GM23338 (cell line): ENCODE measurements around the gene ZBTB20. TPM values are rescaled to one million over a fixed set of nuclear protein-coding genes. Genes with fewer than 3 reads are reported as not detected.

Source experiments
- ATAC-seq: fragments of 200-7000 bp; cut with Tn5 transposase; 3 replicates; pipeline ENCODE4 v1.9.1; 2020
- DNase-seq: peaks from one replicate; pipeline ENCODE4 v3.0.0-alpha.2; 2015; ENCODE audit warnings: low spot score
- H2AFZ ChIP-seq: fragments of 200-600 bp; sonication (generic); 2 replicates; pipeline ENCODE4 v1.8.0; 2016; ENCODE audit warnings: antibody characterized with exemption, mild to moderate bottlenecking, moderate library complexity
- H3F3A ChIP-seq: fragments of 200-600 bp; sonication (generic); replicated peaks from 2 replicates; pipeline ENCODE4 v1.8.0; 2017; ENCODE audit warnings: antibody characterized with exemption, mixed run types, low read depth
- H3K27ac ChIP-seq: fragments of 200-600 bp; sonication (generic); 2 replicates; pipeline ENCODE4 v1.6.1; 2016; ENCODE audit warnings: low read depth
- H3K27me3 ChIP-seq: fragments of 200-600 bp; sonication (generic); 2 replicates; pipeline ENCODE4 v1.8.0; 2016; ENCODE audit warnings: mild to moderate bottlenecking, mixed run types, moderate library complexity; ENCODE audit not compliant: insufficient read depth
- H3K36me3 ChIP-seq: fragments of 200-600 bp; sonication (generic); 2 replicates; pipeline ENCODE4 v1.8.0; 2016; ENCODE audit warnings: mild to moderate bottlenecking; ENCODE audit not compliant: insufficient read depth
- H3K4me1 ChIP-seq: fragments of 200-600 bp; sonication (generic); 2 replicates; pipeline ENCODE4 v1.8.0; 2016; ENCODE audit warnings: mild to moderate bottlenecking, moderate library complexity; ENCODE audit not compliant: insufficient read depth
- H3K4me2 ChIP-seq: fragments of 200-600 bp; sonication (generic); 2 replicates; pipeline ENCODE4 v1.7.1; 2017; ENCODE audit warnings: mixed run types
- H3K4me3 ChIP-seq: fragments of 200-600 bp; sonication (generic); 2 replicates; pipeline ENCODE4 v1.6.1; 2016; ENCODE audit warnings: mixed run types
- H3K79me2 ChIP-seq: fragments of 200-600 bp; sonication (generic); replicated peaks from 2 replicates; pipeline ENCODE4 v1.8.0; 2017; ENCODE audit warnings: mild to moderate bottlenecking; ENCODE audit not compliant: insufficient read depth
- H3K9me2 ChIP-seq: fragments of 200-600 bp; sonication (generic); 2 replicates; pipeline ENCODE4 v1.8.0; 2017; ENCODE audit not compliant: insufficient read depth
- H4K20me1 ChIP-seq: fragments of 200-600 bp; sonication (generic); replicated peaks from 2 replicates; pipeline ENCODE4 v1.8.0; 2017; ENCODE audit warnings: mild to moderate bottlenecking; ENCODE audit not compliant: insufficient read depth
- H3K27ac Mint-ChIP-seq: 2 replicates; pipeline ENCODE4 v1.8.0; 2020; ENCODE audit warnings: inconsistent platforms, mild to moderate bottlenecking, moderate library complexity, mixed read lengths
- H3K27me3 Mint-ChIP-seq: 3 replicates; pipeline ENCODE4 v1.8.0; 2022; ENCODE audit warnings: low read depth, mild to moderate bottlenecking, moderate library complexity, mixed read lengths, inconsistent platforms; ENCODE audit not compliant: insufficient read depth, poor library complexity
- H3K36me3 Mint-ChIP-seq: 3 replicates; pipeline ENCODE4 v1.8.0; 2021; ENCODE audit warnings: low read depth, mild to moderate bottlenecking, inconsistent platforms, moderate library complexity, mixed read lengths
- H3K4me1 Mint-ChIP-seq: 3 replicates; pipeline ENCODE4 v1.8.0; 2020; ENCODE audit warnings: mild to moderate bottlenecking, inconsistent platforms, mixed read lengths
- H3K4me3 Mint-ChIP-seq: 3 replicates; pipeline ENCODE4 v1.8.0; 2021; ENCODE audit warnings: moderate library complexity, mild to moderate bottlenecking, inconsistent platforms, mixed read lengths
- H3K9me3 Mint-ChIP-seq: 3 replicates; pipeline ENCODE4 v1.8.0; 2020; ENCODE audit warnings: moderate library complexity, mild to moderate bottlenecking, inconsistent platforms, mixed read lengths
- CREB1 ChIP-seq: fragments of 250-450 bp; sonication (Bioruptor Pico); IDR thresholded peaks from 2 replicates; pipeline ENCODE4 v1.5.0; 2020; ENCODE audit warnings: low read depth, mild to moderate bottlenecking, moderate library complexity
- CTCF ChIP-seq, 2 experiments: fragments of 200-600 bp in 1 of 2; sonication (generic) in 1 of 2; conservative IDR thresholded peaks; 2 replicates each; pipeline versions ENCODE4 v1.5.1 to v1.6.1; 2016 to 2017; ENCODE audit warnings: antibody characterized with exemption in 2 of 2, low read depth in 2 of 2, mild to moderate bottlenecking in 2 of 2, moderate library complexity in 1 of 2
- EZH2 ChIP-seq: fragments of 200-600 bp; sonication (generic); IDR thresholded peaks from one replicate; pipeline ENCODE4 v1.8.0; 2017; ENCODE audit warnings: antibody characterized with exemption, mild to moderate bottlenecking, low read depth; ENCODE audit not compliant: unreplicated experiment
- EZH2phosphoT487 ChIP-seq: fragments of 200-600 bp; sonication (generic); IDR thresholded peaks from one replicate; pipeline ENCODE4 v1.8.1; 2018; ENCODE audit warnings: antibody characterized with exemption; ENCODE audit not compliant: unreplicated experiment
- NANOG ChIP-seq: IDR thresholded peaks from 2 replicates; pipeline ENCODE4 v1.6.1; 2016; ENCODE audit warnings: antibody characterized with exemption, borderline replicate concordance
- POLR2AphosphoS5 ChIP-seq: IDR thresholded peaks from 2 replicates; pipeline ENCODE4 v1.6.1; 2016; ENCODE audit warnings: antibody characterized with exemption, low read depth
- STAT1 ChIP-seq: IDR thresholded peaks from one replicate; pipeline ENCODE4 v1.6.1; 2016; ENCODE audit warnings: antibody characterized with exemption; ENCODE audit not compliant: unreplicated experiment
- ZNF114 ChIP-seq: fragments of 250-450 bp; sonication (Bioruptor Pico); IDR thresholded peaks from 2 replicates; pipeline ENCODE4 v1.5.0; 2020; ENCODE audit warnings: mild to moderate bottlenecking, moderate library complexity
- ZNF331 ChIP-seq: fragments of 250-450 bp; sonication (Bioruptor Pico); IDR thresholded peaks from 2 replicates; pipeline ENCODE4 v1.5.0; 2020; ENCODE audit warnings: low read depth, mild to moderate bottlenecking, moderate library complexity
- polyA plus RNA-seq: library from polyadenylated mRNA; unstranded; fragments of >200 nt; fragmentation: Nextera tagmentation; extraction: Ambion mirVana; gene quantifications from 2 replicates; pipeline ENCODE4 v1.2.1, GENCODE V29; 2016
- total RNA-seq: library from RNA; depleted of rRNA; stranded (reverse); fragments of >200 nt; shearing (Covaris generic); gene quantifications from 2 replicates; pipeline ENCODE4 v1.2.3, GENCODE V29; 2014

The ZBTB20 gene
- total and polyA plus RNA-seq, 2 experiments from 2014 or later: 2.0 to 3.3 TPM

GRCh38 chr3:114496874-114497273 lies 650.2 kb downstream of the ZBTB20 start:
- H3K36me3 ChIP-seq: no peaks in the 10 kb centered on the region
- no peaks in the 10 kb centered on the region for H3K27me3 ChIP-seq
- no peaks in the 10 kb centered on the region for H3F3A ChIP-seq
- H3K4me3 Mint-ChIP-seq: no peak overlapping the region
- H3K27ac ChIP-seq: no peak overlapping the region
- H3K4me1 Mint-ChIP-seq: peaks cover 6% of the 10 kb centered on the region; the same call in 2 of the 3 replicates
- H4K20me1 ChIP-seq: no peaks in the 10 kb centered on the region
- H3K9me2 ChIP-seq: 0 out of 2 replicates have a peak, but pooled peaks cover 4% of the 10 kb centered on the region
- H2AFZ ChIP-seq: no peak overlapping the region
- no peaks in the 10 kb centered on the region for H3K27me3 Mint-ChIP-seq
- no peaks in the 10 kb centered on the region for H3K79me2 ChIP-seq
- H3K36me3 Mint-ChIP-seq: no peaks in the 10 kb centered on the region
- no peaks in the 10 kb centered on the region for H3K9me3 Mint-ChIP-seq
- no peaks in the 10 kb centered on the region for H3K4me1 ChIP-seq
- no peak for DNase-seq
- ATAC-seq: no peak
- H3K27ac Mint-ChIP-seq: no peak overlapping the region
- H3K4me3 ChIP-seq: no peak overlapping the region
- H3K4me2 ChIP-seq: no peak overlapping the region
- TF ChIP-seq CREB1 (CRISPR knock-in tag) (no peak), NANOG (no peak), ZNF114 (no peak), EZH2 (no peak), EZH2phosphoT487 (no peak), STAT1 (no peak)

GRCh38 chr3:114496466-114496865 lies 650.6 kb downstream of the ZBTB20 start:
- no peak overlapping the region for H3K4me3 Mint-ChIP-seq
- no peaks in the 10 kb centered on the region for H3K27me3 Mint-ChIP-seq
- no peaks in the 10 kb centered on the region for H3K36me3 Mint-ChIP-seq
- DNase-seq (no peak), ATAC-seq (no peak)
- H3K4me3 ChIP-seq: no peak overlapping the region
- no peak overlapping the region for H2AFZ ChIP-seq
- no peaks in the 10 kb centered on the region for H3K79me2 ChIP-seq
- H3K9me2 ChIP-seq: 0 out of 2 replicates have a peak, but pooled peaks cover 4% of the 10 kb centered on the region
- H3K27me3 ChIP-seq: no peaks in the 10 kb centered on the region
- H4K20me1 ChIP-seq: no peaks in the 10 kb centered on the region
- H3K4me2 ChIP-seq: no peak overlapping the region
- no peaks in the 10 kb centered on the region for H3F3A ChIP-seq
- H3K27ac ChIP-seq: no peak overlapping the region
- no peaks in the 10 kb centered on the region for H3K4me1 ChIP-seq
- H3K27ac Mint-ChIP-seq: no peak overlapping the region
- H3K9me3 Mint-ChIP-seq: no peaks in the 10 kb centered on the region
- no peaks in the 10 kb centered on the region for H3K36me3 ChIP-seq
- peaks cover 6% of the 10 kb centered on the region; the same call in 2 of the 3 replicates for H3K4me1 Mint-ChIP-seq
- no peak for TF ChIP-seq CREB1 (CRISPR knock-in tag)

DNA sequence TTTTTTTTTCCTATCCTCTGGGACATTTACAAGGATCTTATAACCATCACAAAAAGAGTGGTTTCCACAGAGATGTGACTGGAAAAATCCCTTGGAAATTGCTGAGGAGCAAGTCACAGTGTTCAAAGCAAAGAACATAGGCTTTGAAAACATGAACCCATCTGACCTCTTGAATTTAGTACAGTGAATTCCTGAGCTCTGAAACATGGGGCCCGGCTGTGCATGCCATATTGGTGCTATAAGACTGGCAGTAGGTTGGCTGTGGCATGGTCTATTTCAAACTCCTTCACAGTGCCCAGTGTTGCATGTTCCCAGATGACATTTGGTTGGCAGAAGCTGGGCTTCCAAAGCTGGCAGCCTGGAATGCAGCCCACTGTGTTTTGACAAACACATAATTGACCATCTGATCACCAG lies 651.1 kb downstream of the ZBTB20 start:
- Histone ChIP-seq H3K4me2 (no peak overlapping the region), H3K36me3 (no peaks in the 10 kb centered on the region), H3K79me2 (no peaks in the 10 kb centered on the region), H3K4me3 (no peak overlapping the region), H4K20me1 (no peaks in the 10 kb centered on the region), H3F3A (no peaks in the 10 kb centered on the region), H3K27ac (no peak overlapping the region), H2AFZ (no peak overlapping the region), H3K9me2 (0 out of 2 replicates have a peak, but pooled peaks cover 4% of the 10 kb centered on the region), H3K27me3 (no peaks in the 10 kb centered on the region), H3K4me1 (no peaks in the 10 kb centered on the region)
- Mint-ChIP-seq H3K9me3 (no peaks in the 10 kb centered on the region), H3K36me3 (no peaks in the 10 kb centered on the region), H3K27ac (no peak overlapping the region), H3K4me3 (no peak overlapping the region), H3K4me1 (peaks cover 6% of the 10 kb centered on the region; the same call in 2 of the 3 replicates), H3K27me3 (no peaks in the 10 kb centered on the region)
- DNase-seq: no peak
- no peak for ATAC-seq
- no peak for TF ChIP-seq ZNF114
- no peak for TF ChIP-seq EZH2
- TF ChIP-seq NANOG: no peak
- TF ChIP-seq ZNF331 (CRISPR knock-in tag): no peak
- no peak for TF ChIP-seq POLR2AphosphoS5
- TF ChIP-seq CTCF (conservative IDR thresholded peaks at IDR 0.05; ENCODE audit: low read depth in 2 of 2): no peak
- no peak for TF ChIP-seq STAT1
